ENCODE results near the gene PPP1R12C.
"Not testable (repeated sequence)": the region's sequence is repeated elsewhere in the genome, so short reads cannot be mapped to it uniquely, and the experiment has no call there.

DNA sequence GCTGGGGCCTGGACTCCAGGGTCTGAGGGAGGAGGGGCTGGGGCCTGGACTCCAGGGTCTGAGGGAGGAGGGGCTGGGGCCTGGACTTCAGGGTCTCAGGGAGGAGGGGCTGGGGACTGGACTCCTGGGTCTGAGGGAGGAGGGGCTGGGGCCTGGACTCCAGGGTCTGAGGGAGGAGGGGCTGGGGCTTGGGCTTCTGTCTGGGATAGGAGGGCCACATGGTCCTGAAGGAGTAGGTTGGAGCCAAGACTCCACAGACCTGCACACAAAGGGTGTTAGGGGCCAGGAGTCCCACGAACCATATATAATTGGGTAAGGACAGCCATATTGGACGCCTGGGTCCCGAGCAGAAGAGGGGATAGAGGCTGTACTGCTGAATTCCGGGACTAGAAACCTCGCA, 38.3 kb upstream of the PPP1R12C start:
- not testable (repeated sequence) for TF ChIP-seq POLR2A, CTCF (IDR thresholded peaks at IDR 0.05)
